Heart left ventricle (tissue), 16 donors: ENCODE results near the gene BAX. TPM values are rescaled to one million over a fixed set of nuclear protein-coding genes. Genes with fewer than 3 reads are reported as not detected.
"Not testable (repeated sequence)": the region's sequence is repeated elsewhere in the genome, so short reads cannot be mapped to it uniquely, and the experiment has no call there.

Source experiments
- ATAC-seq, 4 donors: fragments of 200-7000 bp; cut with Tn5 transposase; one replicate each; pipeline ENCODE4 v1.9.1; 2020 to 2022; ENCODE audit warnings: moderate library complexity in 4 of 4, mild to moderate bottlenecking in 3 of 4, moderate number of reproducible peaks in 1 of 4
- DNase-seq, 5 donors: peaks; one replicate each; pipeline ENCODE4 v3.0.0-alpha.2; 2020
- H3K27ac ChIP-seq, 12 donors: fragments of 200-600 bp; sonication (generic) in 4 of 12; one replicate each; pipeline versions ENCODE4 v1.5.0 to v1.8.0; 2016 to 2022; ENCODE audit warnings: mild to moderate bottlenecking in 2 of 12
- H3K27me3 ChIP-seq, 9 donors: fragments of 200-600 bp; sonication (generic) in 2 of 9; one replicate each; pipeline versions ENCODE4 v1.5.1 to v1.8.0; 2016 to 2022; ENCODE audit warnings: mild to moderate bottlenecking in 3 of 9
- H3K36me3 ChIP-seq, 9 donors: fragments of 200-600 bp; sonication (generic) in 2 of 9; one replicate each; pipeline versions ENCODE4 v1.5.0 to v1.8.0; 2018 to 2022; ENCODE audit warnings: mild to moderate bottlenecking in 2 of 9
- H3K4me1 ChIP-seq, 12 donors: fragments of 200-600 bp; sonication (generic) in 4 of 12; one replicate each; pipeline versions ENCODE4 v1.5.0 to v1.8.0; 2016 to 2022; ENCODE audit warnings: mild to moderate bottlenecking in 3 of 12
- H3K4me3 ChIP-seq, 12 donors: fragments of 200-600 bp; sonication (generic) in 4 of 12; one replicate each; pipeline versions ENCODE4 v1.5.0 to v1.8.0; 2017 to 2022; ENCODE audit warnings: mild to moderate bottlenecking in 9 of 12, moderate library complexity in 4 of 12
- H3K9me3 ChIP-seq, 12 donors: fragments of 200-600 bp; sonication (generic) in 4 of 12; one replicate each; pipeline versions ENCODE4 v1.5.0 to v1.8.0; 2016 to 2022; ENCODE audit warnings: mild to moderate bottlenecking in 1 of 12
- POLR2A ChIP-seq, 2 donors: fragments of 450-650 bp; IDR thresholded peaks; one replicate each; pipeline ENCODE4 v1.6.1; 2017; ENCODE audit warnings: antibody characterized with exemption in 2 of 2, mild to moderate bottlenecking in 2 of 2, moderate library complexity in 2 of 2
- WGBS, 4 donors: extraction: QIAGEN DNeasy Blood & Tissue Kit in 2 of 4; methylation state at CpG; one replicate each; pipeline versions ENCODE4 v1.1.5 to v1.1.7; 2013 to 2018; 5-methylcytosine and 5-hydroxymethylcytosine counted together
- intact Hi-C, 10 donors: fragments of 100-400 bp; cut with DNase I; formaldehyde crosslinking; loops; one replicate each; pipeline versions ENCODE4 v1.11.1 to v1.14.2; 2022
- polyA plus RNA-seq, 2 donors: library from polyadenylated mRNA; stranded (reverse); fragments of 200-250 nt; gene quantifications; one replicate each; pipeline ENCODE4 v1.2.3, GENCODE V29; 2013
- total RNA-seq, 9 donors: library from RNA; depleted of rRNA in 2 of 9; stranded (reverse); fragments of >200 nt in 2 of 9; fragmentation: NEBNext Ultra II Directional in 3 of 9; extraction: Animal tissue kit (Norgen Biotek cat#: 25700) in 3 of 9; gene quantifications; one replicate each; pipeline versions ENCODE4 v1.1.0 to v1.2.4, GENCODE V29; 2016 to 2023
- TF ChIP-seq, protein P1 (sequence below), 12 donors: fragments of 200-600 bp; sonication (generic) in 4 of 12; IDR thresholded peaks; one replicate each; pipeline versions ENCODE4 v1.5.0 to v1.8.0; 2018 to 2022; ENCODE audit warnings: antibody characterized with exemption in 12 of 12, mild to moderate bottlenecking in 5 of 12
- donor health status: ischemic (EF 13 %, LVEDD 7.1; RV severe dilation, severe dysfunction).
- donor health status: healthy with polysubstance abuse.
- donor health status: DM: no; HTN: yes; CAD: no.
- donor health status: DM: no; HTN: no; CAD: no.
- donor health status: ischemic (EF 25% LVEDD 6.9; RV normal size, moderate dysfunction).
- donor health status: ischemic (EF 25% LVEDD 5.7; RV mildly dilated, moderate dysfunction).
- donor health status: healthy.
- donor health status: DM: yes; HTN: yes; CAD: no.
- donor health status: ischemic (EF 35%, LVEDD 5.7; RV mildly dilated, moderate dysfunction).
- donor health status: nonischemic (EF 11% LVEDD 7.7; RV severe dilation, severe dysfunction).
- donor health status: DM: yes; HTN: yes; CAD: no.
- donor health status: PGD.
- donor health status: ischemic (EF 29% LVEDD 5.4; RV normal size, mild dysfunction).
- donor health status: nonischemic (EF 23%, LVEDD 6.1; RV moderate dilation, normal function).

The BAX gene
- total and polyA plus RNA-seq, 11 donors, result 17.9 to 68.4 (median 23.1) TPM

DNA sequence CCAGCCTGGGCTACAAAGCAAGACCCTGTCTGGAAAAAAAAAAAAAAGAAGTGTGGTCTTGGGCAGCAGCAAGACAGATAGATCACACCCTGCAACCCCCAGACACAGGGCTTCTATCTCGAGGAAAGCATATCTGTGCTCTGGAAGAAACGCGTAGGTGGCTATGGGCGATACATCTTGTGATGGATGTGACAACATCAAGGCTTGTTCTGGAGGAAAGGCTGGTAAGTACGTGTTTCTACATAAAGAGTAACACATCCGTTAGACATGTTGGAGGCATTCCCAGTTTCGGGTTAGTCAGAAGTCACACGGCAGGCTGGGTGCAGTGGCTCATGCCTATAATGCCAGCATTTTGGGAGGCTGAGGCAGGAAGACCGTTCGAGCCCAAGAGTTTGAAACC, 27.8 kb upstream of the BAX start:
- TF ChIP-seq POLR2A (IDR thresholded peaks at IDR 0.05), result no peak
- TF ChIP-seq, protein P1, sequence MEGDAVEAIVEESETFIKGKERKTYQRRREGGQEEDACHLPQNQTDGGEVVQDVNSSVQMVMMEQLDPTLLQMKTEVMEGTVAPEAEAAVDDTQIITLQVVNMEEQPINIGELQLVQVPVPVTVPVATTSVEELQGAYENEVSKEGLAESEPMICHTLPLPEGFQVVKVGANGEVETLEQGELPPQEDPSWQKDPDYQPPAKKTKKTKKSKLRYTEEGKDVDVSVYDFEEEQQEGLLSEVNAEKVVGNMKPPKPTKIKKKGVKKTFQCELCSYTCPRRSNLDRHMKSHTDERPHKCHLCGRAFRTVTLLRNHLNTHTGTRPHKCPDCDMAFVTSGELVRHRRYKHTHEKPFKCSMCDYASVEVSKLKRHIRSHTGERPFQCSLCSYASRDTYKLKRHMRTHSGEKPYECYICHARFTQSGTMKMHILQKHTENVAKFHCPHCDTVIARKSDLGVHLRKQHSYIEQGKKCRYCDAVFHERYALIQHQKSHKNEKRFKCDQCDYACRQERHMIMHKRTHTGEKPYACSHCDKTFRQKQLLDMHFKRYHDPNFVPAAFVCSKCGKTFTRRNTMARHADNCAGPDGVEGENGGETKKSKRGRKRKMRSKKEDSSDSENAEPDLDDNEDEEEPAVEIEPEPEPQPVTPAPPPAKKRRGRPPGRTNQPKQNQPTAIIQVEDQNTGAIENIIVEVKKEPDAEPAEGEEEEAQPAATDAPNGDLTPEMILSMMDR (IDR thresholded peaks at IDR 0.05), result no peak
- H3K27me3 ChIP-seq, result no peaks in the 10 kb centered on the region
- H3K27ac ChIP-seq, result peak overlapping the region in 1 of 12 donors; percentile 46
- peak in 1 of 5 donors; percentile 44 for DNase-seq
- peak overlapping the region in 1 of 12 donors; percentile 2 for H3K4me3 ChIP-seq
- WGBS, 4 donors, result 12 to 20% (median 18%) methylated on average over 10 of the region's 10 CpGs
- no peaks in the 10 kb centered on the region for H3K9me3 ChIP-seq
- H3K36me3 ChIP-seq, result peaks cover 0 to 14% (median 11%) of the 10 kb centered on the region in 9 donors
- intact Hi-C loops, result no loop called here
- peak in 3 of 4 donors; percentile 44 to 63 (median 56) for ATAC-seq
- peaks cover 0 to 10% (median 6%) of the 10 kb centered on the region in 12 donors for H3K4me1 ChIP-seq

DNA sequence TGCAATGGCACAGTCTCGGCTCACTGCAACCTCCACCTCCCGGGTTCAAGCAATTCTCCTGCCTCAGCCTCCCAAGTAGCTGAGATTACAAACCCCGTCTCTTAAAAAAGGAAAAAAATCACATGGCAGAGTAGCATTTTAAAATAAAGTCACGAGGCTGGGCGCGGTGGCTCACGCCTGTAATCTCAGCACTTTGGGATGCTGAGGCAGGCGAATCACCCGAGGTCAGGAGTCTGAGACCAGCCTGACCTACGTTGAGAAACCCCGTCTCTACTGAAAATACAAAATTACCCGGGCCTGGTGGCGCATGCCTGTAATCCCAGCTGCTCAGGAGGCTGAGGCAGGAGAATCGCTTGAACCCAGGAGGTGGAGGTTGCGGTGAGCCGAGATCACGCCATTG, 27.0 kb upstream of the BAX start:
- H3K9me3 ChIP-seq, intact Hi-C loops, H3K27me3 ChIP-seq, DNase-seq, ATAC-seq, H3K4me3 ChIP-seq, H3K36me3 ChIP-seq: not testable (repeated sequence)
- Histone ChIP-seq H3K4me1 (peaks cover 0 to 10% (median 6%) of the 10 kb centered on the region in 12 donors), H3K27ac (peak overlapping the region in 1 of 12 donors; percentile 46)
- WGBS, 4 donors, result 85 to 91% (median 90%) methylated on average over 17 of the region's 17 CpGs

DNA sequence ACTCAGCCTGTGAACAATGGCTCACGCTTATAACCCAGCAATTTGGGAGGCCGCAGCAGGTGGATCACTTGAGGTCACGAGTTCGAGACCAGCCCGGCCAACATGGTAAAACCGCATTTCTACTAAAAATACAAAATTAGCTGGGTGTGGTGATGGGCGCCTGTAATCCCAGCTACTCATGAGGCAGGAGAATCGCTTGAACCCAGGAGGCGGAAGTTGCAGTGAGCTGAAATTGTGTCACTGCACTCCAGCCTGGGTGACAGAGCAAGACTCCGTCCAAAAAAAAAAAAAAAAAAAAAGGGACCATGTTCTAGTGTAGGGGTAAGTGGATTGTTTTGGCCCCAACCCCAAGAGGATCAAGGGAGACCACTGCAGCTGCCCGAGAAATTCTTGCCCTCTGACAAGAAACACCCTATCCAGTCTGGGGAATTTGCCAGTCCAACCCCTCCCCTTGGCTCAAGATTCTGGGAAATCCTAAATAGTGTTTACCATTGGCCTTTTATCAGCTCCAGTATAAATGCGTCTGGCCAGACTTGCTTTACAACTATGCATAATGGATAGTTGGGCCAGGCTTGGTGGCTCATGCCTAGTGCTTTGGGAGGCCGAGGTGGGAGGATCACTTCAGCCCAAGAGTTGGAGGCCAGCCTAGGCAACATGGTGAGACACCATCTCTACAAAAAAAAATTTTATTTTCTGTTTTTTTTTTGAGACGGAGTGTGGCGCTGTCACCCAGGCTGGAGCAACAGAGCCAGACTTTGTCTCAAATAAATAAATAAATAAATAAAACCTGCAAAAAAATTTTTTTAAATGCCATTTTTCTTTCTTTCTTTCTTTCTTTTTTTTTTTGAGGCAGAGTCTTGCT, 26.3 kb upstream of the BAX start:
- Histone ChIP-seq H3K27me3 (peaks cover 0 to 10% (median 0%) of the 10 kb centered on the region in 9 donors), H3K4me1 (peaks cover 0 to 16% (median 7%) of the 10 kb centered on the region in 12 donors), H3K4me3 (no peak overlapping the region), H3K27ac (no peak overlapping the region), H3K9me3 (no peaks in the 10 kb centered on the region), H3K36me3 (peaks cover 0 to 2% (median 0%) of the 10 kb centered on the region in 9 donors)
- intact Hi-C loops, result no loop called here
- ATAC-seq (no peak), DNase-seq (no peak)
- TF ChIP-seq, protein P1 (IDR thresholded peaks at IDR 0.05), result no peak
- 82 to 87% (median 85%) methylated on average over 15 of the region's 15 CpGs for WGBS, 4 donors

DNA sequence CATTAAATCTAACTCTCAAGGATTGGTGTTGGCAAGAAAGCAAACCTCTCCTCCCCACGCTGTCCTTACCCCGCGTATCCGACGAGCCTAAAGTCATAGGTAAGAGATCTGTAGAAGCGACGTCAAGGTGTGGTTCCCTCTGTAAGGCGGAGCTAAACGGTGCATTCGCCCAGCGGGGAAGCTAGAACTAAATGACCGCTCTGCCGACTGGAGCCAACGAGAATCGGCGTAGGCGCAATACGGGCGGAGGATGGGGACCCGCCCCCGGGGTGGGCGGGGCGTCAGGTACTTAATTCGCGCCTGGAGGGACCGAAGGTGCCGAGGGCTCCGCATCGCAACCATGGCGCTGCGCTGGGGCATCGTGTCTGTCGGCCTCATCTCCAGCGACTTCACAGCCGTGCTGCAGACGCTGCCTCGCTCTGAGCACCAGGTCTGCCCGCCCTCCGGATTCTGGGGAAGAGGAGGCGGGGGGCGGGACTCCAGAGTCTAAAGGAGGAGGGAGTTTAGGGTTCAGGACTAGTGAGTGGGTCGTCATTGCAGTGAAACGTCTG, 21.2 kb upstream of the BAX start, which contains the start of gene DHDH:
Gene DHDH (plus strand): TSS at position 318 of the 551 bp plus-strand sequence. CDS start 23 bp downstream, at position 341.
- peaks cover 0 to 10% (median 0%) of the 10 kb centered on the region in 9 donors for H3K27me3 ChIP-seq
- H3K4me1 ChIP-seq, result peaks cover 0 to 14% (median 6%) of the 10 kb centered on the region in 12 donors
- peak within 1 kb of the TSS; percentile 20 to 66 (median 49) for H3K4me3 ChIP-seq
- TF ChIP-seq, protein P1 (IDR thresholded peaks at IDR 0.05), result no peak
- peak in 1 of 2 donors; percentile 16 for TF ChIP-seq POLR2A (IDR thresholded peaks at IDR 0.05)
- intact Hi-C loops, result no loop called here
- WGBS, 4 donors, result 0 to 1% (median 1%) methylated on average over 28 to 43 of the region's 43 CpGs
- ATAC-seq (peak; percentile 60 to 86 (median 81)), DNase-seq (peak; percentile 52 to 85 (median 67))
- no peaks in the 10 kb centered on the region for H3K36me3 ChIP-seq
- no peaks in the 10 kb centered on the region for H3K9me3 ChIP-seq
- H3K27ac ChIP-seq, result no peak within 1 kb of the TSS
